ENCODE results near the gene TPRX2.

TPRX2 gene

GRCh38 chr19:47821460-47822020 lies 37.5 kb upstream of the TPRX2 start, which contains the start of gene CRX:
Gene CRX (plus strand): TSS chr19:47821937. CDS start chr19:47834444, 12,507 bp downstream.
- no peak for TF ChIP-seq YY1 (IDR thresholded peaks at IDR 0.05; ENCODE audit: insufficient read depth, insufficient read length)
- no peak for TF ChIP-seq ZNF274 (IDR thresholded peaks at IDR 0.05; ENCODE audit: low read depth, low read length)
- no peak for TF ChIP-seq SUZ12 (IDR thresholded peaks at IDR 0.05; ENCODE audit: extremely low read depth, insufficient read depth, insufficient read length)
- Histone ChIP-seq H3K4me3 (ENCODE audit: insufficient read length, low read depth) (no peak within 1 kb of the TSS), H3K36me3 (ENCODE audit: insufficient read depth, insufficient read length, low read length) (no peaks in the 10 kb centered on the region), H3K4me1 (ENCODE audit: insufficient read depth, insufficient read length) (peaks cover 15% of the 10 kb centered on the region), H3K9ac (ENCODE audit: insufficient read length, low read depth) (peak within 1 kb of the TSS; percentile 10), H3K27me3 (ENCODE audit: insufficient read depth, insufficient read length) (no peaks in the 10 kb centered on the region), H3K9me3 (ENCODE audit: insufficient read depth, low read length) (no peaks in the 10 kb centered on the region)
- DNase-seq (ENCODE audit: low read depth, low spot score) = no peak

- no peaks in the 10 kb centered on the region for H3K27me3 ChIP-seq (ENCODE audit: insufficient read depth, insufficient read length)
- H3K4me3 ChIP-seq (ENCODE audit: insufficient read length, low read depth) = no peak overlapping the region
- peaks cover 15% of the 10 kb centered on the region for H3K4me1 ChIP-seq (ENCODE audit: insufficient read depth, insufficient read length)
- no peak for TF ChIP-seq SUZ12 (IDR thresholded peaks at IDR 0.05; ENCODE audit: extremely low read depth, insufficient read depth, insufficient read length)
- TF ChIP-seq ZNF274 (IDR thresholded peaks at IDR 0.05; ENCODE audit: low read depth, low read length) = no peak
- TF ChIP-seq YY1 (IDR thresholded peaks at IDR 0.05; ENCODE audit: insufficient read depth, insufficient read length) = no peak
- no peaks in the 10 kb centered on the region for H3K36me3 ChIP-seq (ENCODE audit: insufficient read depth, insufficient read length, low read length)
- no peak overlapping the region for H3K9ac ChIP-seq (ENCODE audit: insufficient read length, low read depth)
- H3K9me3 ChIP-seq (ENCODE audit: insufficient read depth, low read length) = no peaks in the 10 kb centered on the region
- no peak for DNase-seq (ENCODE audit: low read depth, low spot score)
Observed at GRCh38 chr19:47824396-47824795, 34.6 kb upstream of the TPRX2 start.

- no peak for DNase-seq (ENCODE audit: low read depth, low spot score)
- TF ChIP-seq YY1 (IDR thresholded peaks at IDR 0.05; ENCODE audit: insufficient read depth, insufficient read length) (no peak), SUZ12 (IDR thresholded peaks at IDR 0.05; ENCODE audit: extremely low read depth, insufficient read depth, insufficient read length) (no peak), ZNF274 (IDR thresholded peaks at IDR 0.05; ENCODE audit: low read depth, low read length) (no peak)
- Histone ChIP-seq H3K9me3 (ENCODE audit: insufficient read depth, low read length) (no peaks in the 10 kb centered on the region), H3K4me3 (ENCODE audit: insufficient read length, low read depth) (no peak overlapping the region), H3K9ac (ENCODE audit: insufficient read length, low read depth) (no peak overlapping the region), H3K36me3 (ENCODE audit: insufficient read depth, insufficient read length, low read length) (no peaks in the 10 kb centered on the region), H3K4me1 (ENCODE audit: insufficient read depth, insufficient read length) (peaks cover 3% of the 10 kb centered on the region), H3K27me3 (ENCODE audit: insufficient read depth, insufficient read length) (no peaks in the 10 kb centered on the region)
Observed at GRCh38 chr19:47826800-47827199, 32.2 kb upstream of the TPRX2 start.

- H3K36me3 ChIP-seq (ENCODE audit: insufficient read depth, insufficient read length, low read length) = no peaks in the 10 kb centered on the region
- TF ChIP-seq ZNF274 (IDR thresholded peaks at IDR 0.05; ENCODE audit: low read depth, low read length) (no peak), SUZ12 (IDR thresholded peaks at IDR 0.05; ENCODE audit: extremely low read depth, insufficient read depth, insufficient read length) (no peak), YY1 (IDR thresholded peaks at IDR 0.05; ENCODE audit: insufficient read depth, insufficient read length) (no peak)
- H3K4me3 ChIP-seq (ENCODE audit: insufficient read length, low read depth) = no peak overlapping the region
- DNase-seq (ENCODE audit: low read depth, low spot score) = no peak
- no peak overlapping the region for H3K9ac ChIP-seq (ENCODE audit: insufficient read length, low read depth)
- no peaks in the 10 kb centered on the region for H3K9me3 ChIP-seq (ENCODE audit: insufficient read depth, low read length)
- no peaks in the 10 kb centered on the region for H3K4me1 ChIP-seq (ENCODE audit: insufficient read depth, insufficient read length)
- no peaks in the 10 kb centered on the region for H3K27me3 ChIP-seq (ENCODE audit: insufficient read depth, insufficient read length)
Observed at GRCh38 chr19:47832723-47833122, 26.3 kb upstream of the TPRX2 start.

- no peaks in the 10 kb centered on the region for H3K36me3 ChIP-seq (ENCODE audit: insufficient read depth, insufficient read length, low read length)
Observed at GRCh38 chr19:47836038-47836437, 23.0 kb upstream of the TPRX2 start.

GRCh38 chr19:47839411-47839810 lies 19.6 kb upstream of the TPRX2 start:
- Histone ChIP-seq H3K9me3 (ENCODE audit: insufficient read depth, low read length) (no peaks in the 10 kb centered on the region), H3K27me3 (ENCODE audit: insufficient read depth, insufficient read length) (no peaks in the 10 kb centered on the region), H3K36me3 (ENCODE audit: insufficient read depth, insufficient read length, low read length) (no peaks in the 10 kb centered on the region), H3K4me1 (ENCODE audit: insufficient read depth, insufficient read length) (peaks cover 4% of the 10 kb centered on the region), H3K4me3 (ENCODE audit: insufficient read length, low read depth) (no peak overlapping the region), H3K9ac (ENCODE audit: insufficient read length, low read depth) (no peak overlapping the region)
- no peak for DNase-seq (ENCODE audit: low read depth, low spot score)
- TF ChIP-seq SUZ12 (IDR thresholded peaks at IDR 0.05; ENCODE audit: extremely low read depth, insufficient read depth, insufficient read length) (no peak), YY1 (IDR thresholded peaks at IDR 0.05; ENCODE audit: insufficient read depth, insufficient read length) (no peak), ZNF274 (IDR thresholded peaks at IDR 0.05; ENCODE audit: low read depth, low read length) (no peak)

More at GRCh38 chr19:47836038-47836437, 23.0 kb upstream of the TPRX2 start:
- Histone ChIP-seq H3K4me1 (ENCODE audit: insufficient read depth, insufficient read length) (peaks cover 4% of the 10 kb centered on the region), H3K27me3 (ENCODE audit: insufficient read depth, insufficient read length) (no peaks in the 10 kb centered on the region), H3K9me3 (ENCODE audit: insufficient read depth, low read length) (no peaks in the 10 kb centered on the region), H3K4me3 (ENCODE audit: insufficient read length, low read depth) (no peak overlapping the region), H3K9ac (ENCODE audit: insufficient read length, low read depth) (no peak overlapping the region)
- TF ChIP-seq ZNF274 (IDR thresholded peaks at IDR 0.05; ENCODE audit: low read depth, low read length) (no peak), SUZ12 (IDR thresholded peaks at IDR 0.05; ENCODE audit: extremely low read depth, insufficient read depth, insufficient read length) (no peak), YY1 (IDR thresholded peaks at IDR 0.05; ENCODE audit: insufficient read depth, insufficient read length) (no peak)
- DNase-seq (ENCODE audit: low read depth, low spot score) = no peak

GRCh38 chr19:47839913-47840312 lies 19.1 kb upstream of the TPRX2 start:
- Histone ChIP-seq H3K27me3 (ENCODE audit: insufficient read depth, insufficient read length) (no peaks in the 10 kb centered on the region), H3K4me1 (ENCODE audit: insufficient read depth, insufficient read length) (peaks cover 4% of the 10 kb centered on the region), H3K9me3 (ENCODE audit: insufficient read depth, low read length) (no peaks in the 10 kb centered on the region), H3K36me3 (ENCODE audit: insufficient read depth, insufficient read length, low read length) (no peaks in the 10 kb centered on the region), H3K9ac (ENCODE audit: insufficient read length, low read depth) (no peak overlapping the region), H3K4me3 (ENCODE audit: insufficient read length, low read depth) (no peak overlapping the region)
- no peak for TF ChIP-seq ZNF274 (IDR thresholded peaks at IDR 0.05; ENCODE audit: low read depth, low read length)
- TF ChIP-seq SUZ12 (IDR thresholded peaks at IDR 0.05; ENCODE audit: extremely low read depth, insufficient read depth, insufficient read length) = no peak
- TF ChIP-seq YY1 (IDR thresholded peaks at IDR 0.05; ENCODE audit: insufficient read depth, insufficient read length) = no peak
- no peak for DNase-seq (ENCODE audit: low read depth, low spot score)
